Ramos (cell line): ENCODE measurements around the gene ADORA2B.

Experiments used
- in situ Hi-C: fragments of 300-500 bp; cut with MboI; formaldehyde crosslinking; loops from one replicate; pipeline ENCODE4 v1.14.3; 2022; ENCODE audit warnings: low sequenced_read_pairs; ENCODE audit not compliant: unreplicated experiment

The ADORA2B gene

GRCh38 chr17:15952048-15952532 is 7.2 kb downstream of the ADORA2B start:
- in situ Hi-C loops, result no loop called here

DNA sequence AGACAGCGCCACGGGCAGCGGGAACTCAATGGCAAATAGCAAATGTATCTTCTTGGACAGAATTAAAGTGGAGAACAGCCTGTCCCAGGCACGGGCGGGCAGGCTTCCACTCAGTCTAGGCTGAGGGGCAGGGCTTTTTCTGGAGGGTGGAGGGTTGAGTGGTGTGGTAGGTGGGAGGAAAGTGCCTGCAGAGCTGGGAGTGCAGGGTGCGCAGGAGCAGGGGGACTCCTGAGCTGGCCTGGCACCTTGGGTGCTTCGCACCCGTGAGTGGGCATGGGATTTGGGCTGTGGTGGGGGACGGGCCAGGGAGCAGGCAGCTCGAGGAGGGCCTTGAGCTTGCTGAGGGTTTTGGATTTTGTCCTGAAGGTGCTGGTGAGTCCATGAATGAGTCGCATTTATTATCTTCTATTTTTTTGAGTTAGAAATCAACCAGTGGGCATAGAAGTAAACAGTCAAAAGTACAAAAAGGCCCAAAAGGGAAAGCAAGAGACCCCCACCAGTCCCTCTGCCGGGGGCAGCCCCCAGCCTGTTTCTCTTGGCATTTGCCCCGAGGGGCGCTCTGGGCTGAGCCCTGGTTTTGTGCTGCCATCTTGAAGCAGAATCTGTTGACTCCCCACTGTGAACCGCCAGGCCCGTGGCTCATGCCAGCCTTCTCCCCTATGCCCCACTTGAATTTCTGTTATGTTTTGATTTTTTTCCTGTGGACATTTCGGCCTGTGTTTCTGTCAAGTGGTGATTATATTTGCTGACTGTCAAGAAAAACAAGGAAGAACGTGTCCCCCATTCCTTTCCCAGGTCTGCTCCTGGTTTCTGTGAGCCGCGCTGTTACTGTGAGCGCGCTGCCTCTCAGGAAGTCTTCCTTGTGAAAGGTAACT is 8.2 kb downstream of the ADORA2B start:
- in situ Hi-C loops, result no loop called here

DNA sequence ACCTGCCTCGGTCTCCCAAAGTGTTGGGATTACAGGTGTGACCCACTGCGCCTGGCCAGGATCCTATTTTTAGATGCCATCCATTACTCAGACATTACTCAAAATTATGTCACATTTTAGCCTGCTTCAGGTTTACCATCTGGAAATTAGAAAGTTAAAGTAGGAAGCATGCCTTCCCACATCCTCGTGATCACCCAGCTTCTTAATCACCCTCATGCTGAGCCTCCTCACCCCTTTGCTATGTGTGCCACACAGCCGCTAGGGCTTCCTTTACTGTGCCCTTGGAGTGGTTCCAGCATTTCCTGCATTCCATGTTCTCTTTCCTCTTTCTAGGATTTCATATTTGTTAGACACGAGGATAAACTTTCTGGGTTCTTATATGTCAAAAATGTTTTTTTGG is 9.3 kb downstream of the ADORA2B start:
- in situ Hi-C loops, result no loop called here

DNA sequence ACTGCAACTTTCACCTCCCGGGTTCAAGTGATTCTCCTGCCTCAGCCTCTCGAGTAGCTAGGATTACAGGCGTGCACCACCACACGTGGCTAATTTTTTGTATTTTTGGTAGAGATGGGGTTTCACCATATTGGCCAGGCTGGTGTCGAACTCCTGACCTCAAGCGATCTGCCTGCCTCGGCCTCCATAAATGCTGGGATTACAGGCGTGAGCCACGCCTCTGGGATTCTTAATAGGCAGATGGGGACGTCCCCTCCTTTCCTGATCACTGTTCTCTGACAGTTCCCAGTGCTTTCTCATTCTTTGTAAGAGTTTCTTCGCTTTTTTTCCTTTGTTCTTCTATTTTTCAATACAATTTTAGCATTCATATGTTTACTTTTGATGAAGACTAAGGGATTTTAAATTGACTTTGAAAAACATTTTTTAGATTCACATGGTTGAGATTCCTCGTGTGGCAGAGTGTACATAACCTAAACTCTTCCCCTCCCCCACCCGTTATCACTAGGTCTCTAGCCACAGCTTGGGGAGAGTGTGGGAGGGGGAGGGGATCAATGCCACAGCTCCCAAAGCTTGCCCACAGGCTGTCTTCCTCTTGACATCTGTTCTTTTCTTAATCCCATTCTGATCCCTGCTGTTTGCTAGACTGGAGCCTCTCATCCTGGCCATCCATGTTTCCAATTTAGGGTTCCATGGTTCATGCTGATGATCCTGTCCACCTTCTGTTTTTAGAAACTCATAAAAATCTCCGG is 11.0 kb downstream of the ADORA2B start:
- in situ Hi-C loops, result no loop called here

GRCh38 chr17:15957206-15957605 is 12.3 kb downstream of the ADORA2B start:
- in situ Hi-C loops, result no loop called here

- in situ Hi-C loops, result no loop called here
These were observed 12.8 kb downstream of the ADORA2B start for GRCh38 chr17:15957608-15958307.

DNA sequence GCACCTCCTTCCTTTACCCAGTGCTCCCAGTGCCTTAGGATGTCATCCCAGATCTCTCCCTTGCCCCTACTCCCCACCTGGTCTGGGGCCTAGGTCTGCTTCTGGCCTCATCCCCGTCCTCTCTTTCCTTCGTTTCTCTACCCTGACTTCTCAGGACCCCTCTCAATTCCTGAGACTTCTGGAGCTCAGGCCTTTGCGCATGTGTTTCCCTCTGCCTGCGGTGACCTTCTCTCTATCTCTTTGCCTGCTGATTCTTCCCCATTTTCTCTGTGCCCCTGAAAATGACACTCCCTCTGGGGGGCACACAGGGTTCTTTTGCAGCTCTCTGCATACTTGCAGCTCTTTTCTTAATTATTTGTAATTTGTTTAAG is 13.5 kb downstream of the ADORA2B start:
- in situ Hi-C loops, result no loop called here

DNA sequence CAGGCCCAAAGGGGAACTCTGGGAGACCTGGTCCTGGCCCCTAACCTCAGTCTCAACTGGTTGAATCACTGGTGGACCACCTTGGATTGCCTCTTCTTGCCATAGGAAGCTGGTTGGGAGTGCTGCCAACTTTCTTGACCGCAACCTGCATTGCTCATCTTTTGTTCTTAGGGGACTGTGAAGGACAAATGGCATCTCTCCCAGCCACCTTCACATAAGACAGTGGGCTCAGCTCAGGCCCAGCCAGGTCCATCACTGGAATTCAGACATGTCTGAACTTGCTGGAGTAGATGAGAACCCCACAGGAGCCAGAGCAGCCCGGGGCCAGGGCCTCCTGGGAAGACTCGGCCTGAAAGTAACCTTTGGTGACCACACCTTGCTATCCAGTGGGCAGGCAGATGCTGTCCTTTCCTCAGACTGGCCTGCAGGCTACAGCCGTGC is 18.8 kb downstream of the ADORA2B start:
- in situ Hi-C loops, result no loop called here

- in situ Hi-C loops, result no loop called here
These were observed 20.6 kb downstream of the ADORA2B start for GRCh38 chr17:15965528-15965927.

- in situ Hi-C loops, result no loop called here
These were observed 21.4 kb downstream of the ADORA2B start for GRCh38 chr17:15966183-15966878.

- in situ Hi-C loops, result no loop called here
These were observed 21.9 kb downstream of the ADORA2B start for GRCh38 chr17:15966879-15967248.

DNA sequence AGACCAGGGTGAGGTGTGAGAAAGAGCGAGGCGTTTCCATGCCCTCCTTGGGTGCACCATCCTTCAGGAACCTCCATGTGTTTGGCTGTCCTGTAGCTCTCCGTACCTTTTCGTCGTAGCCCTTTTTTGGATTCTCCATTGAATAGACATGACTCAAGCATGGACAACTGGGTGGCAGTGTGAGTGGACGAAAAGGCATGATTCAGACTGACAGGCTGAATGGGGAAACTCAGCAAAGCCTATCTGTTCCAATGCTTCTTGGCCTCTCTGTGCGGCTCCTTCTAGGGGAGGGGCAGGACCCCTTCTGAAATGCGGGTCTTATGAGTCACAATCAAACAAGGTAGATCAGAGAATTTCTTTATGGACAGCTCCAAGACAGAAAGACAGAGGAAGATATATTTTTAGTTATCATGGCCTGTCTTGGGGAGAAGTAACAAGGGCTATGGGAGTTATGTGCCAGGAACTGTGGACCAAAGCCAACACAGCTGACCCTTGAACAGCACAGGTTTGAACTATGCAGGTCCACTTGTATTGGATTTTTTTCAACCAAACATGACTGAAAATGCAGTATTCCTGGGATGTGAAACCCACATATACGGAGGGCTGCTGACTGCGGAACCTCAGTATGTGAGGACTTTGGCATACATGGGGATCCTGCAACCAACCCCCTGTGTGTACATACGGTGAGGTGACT is 22.9 kb downstream of the ADORA2B start:
- in situ Hi-C loops, result no loop called here

DNA sequence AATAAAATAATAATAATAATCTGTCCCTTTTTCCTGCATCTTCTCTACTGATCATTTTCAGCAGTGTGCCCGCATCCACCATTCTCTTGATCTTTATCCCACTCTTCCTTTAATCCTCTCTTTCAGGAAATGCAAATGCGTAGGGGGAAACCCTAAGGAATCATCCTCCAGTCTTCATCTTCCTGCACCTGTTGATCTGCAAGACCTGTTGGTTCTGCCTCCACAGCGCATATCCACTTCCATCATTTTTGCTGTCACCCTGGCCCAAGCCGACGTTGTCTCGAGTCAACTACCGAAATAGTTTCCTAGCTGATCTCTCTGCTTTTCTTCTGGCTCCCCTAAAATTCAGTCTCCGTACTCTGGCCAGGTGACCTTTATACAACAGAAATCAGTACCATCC is 24.5 kb downstream of the ADORA2B start:
- in situ Hi-C loops, result no loop called here

- in situ Hi-C loops, result no loop called here
These were observed 25.6 kb downstream of the ADORA2B start for GRCh38 chr17:15970500-15970899.

GRCh38 chr17:15971098-15971678 is 26.3 kb downstream of the ADORA2B start:
- in situ Hi-C loops, result no loop called here

GRCh38 chr17:15971882-15972281 is 27.0 kb downstream of the ADORA2B start:
- in situ Hi-C loops, result no loop called here

DNA sequence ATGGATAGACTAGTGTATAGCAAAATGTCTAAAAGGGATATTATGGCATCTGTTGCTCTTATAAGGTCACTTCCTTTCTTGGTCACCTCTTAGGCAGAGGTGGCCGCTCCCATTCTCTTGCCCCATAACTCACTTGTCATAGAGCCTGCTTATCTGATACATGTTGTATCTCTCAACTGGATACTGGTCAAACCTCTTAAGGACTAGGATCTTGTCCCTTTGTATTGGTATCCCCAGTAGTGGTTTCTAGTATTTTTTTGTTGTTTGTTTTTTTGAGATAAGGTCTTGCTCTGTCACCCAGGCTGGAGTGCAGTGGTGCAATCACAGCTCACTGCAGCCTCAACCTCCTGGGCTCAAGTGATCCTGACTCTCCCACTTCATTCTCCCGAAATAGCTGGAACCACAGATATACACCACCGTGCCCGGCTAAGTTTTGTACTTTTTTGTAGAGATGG is 27.6 kb downstream of the ADORA2B start:
- in situ Hi-C loops, result no loop called here

GRCh38 chr17:15973016-15973415 is 28.1 kb downstream of the ADORA2B start:
- in situ Hi-C loops, result no loop called here

- in situ Hi-C loops, result no loop called here
These were observed 28.9 kb downstream of the ADORA2B start for GRCh38 chr17:15973834-15974233.
